Peyer's patch (tissue), 4 donors: Measurements from ENCODE around the gene FBL.
"Not testable (repeated sequence)": the region's sequence is repeated elsewhere in the genome, so short reads cannot be mapped to it uniquely, and the experiment has no call there.

Experiments used
- CTCF ChIP-seq, 6 experiments: fragments of 450-650 bp in 4 of 6; fragments of 200-600 bp in 2 of 6; sonication (generic) in 1 of 6; IDR thresholded peaks; one replicate each; pipeline ENCODE4 v1.5.1; 2017 to 2019; ENCODE audit warnings: antibody characterized with exemption in 6 of 6, mild to moderate bottlenecking in 3 of 6, moderate library complexity in 1 of 6
- POLR2A ChIP-seq, 2 donors: fragments of 450-650 bp; IDR thresholded peaks; one replicate each; pipeline ENCODE4 v1.5.1; 2017; ENCODE audit warnings: antibody characterized with exemption in 2 of 2, mild to moderate bottlenecking in 2 of 2, moderate library complexity in 2 of 2

DNA sequence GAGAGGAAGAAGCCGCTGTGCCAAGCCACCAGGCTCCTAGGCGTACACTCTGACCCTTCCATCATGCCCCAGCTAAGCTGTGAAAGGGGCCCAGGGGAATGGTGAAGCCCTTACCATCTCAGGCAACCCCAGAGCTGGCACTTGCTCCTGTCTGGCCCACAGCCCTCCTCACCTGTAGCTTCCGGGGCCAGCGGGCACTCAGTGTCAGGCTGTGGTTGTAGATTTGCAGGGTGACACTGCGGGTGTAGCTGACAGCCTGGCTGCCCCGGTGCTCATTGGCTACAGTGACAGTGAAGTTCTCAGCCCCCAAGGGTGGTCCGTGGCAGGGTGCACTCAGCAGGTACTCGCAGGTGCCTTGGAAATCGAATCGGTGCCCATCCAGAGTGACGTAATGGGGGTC is 30.3 kb upstream of the FBL start:
- not testable (repeated sequence) for TF ChIP-seq CTCF, POLR2A (IDR thresholded peaks at IDR 0.05)
